Gastrocnemius medialis (tissue), 4 donors: ENCODE measurements around the gene HOMER2. TPM values are rescaled to one million over a fixed set of nuclear protein-coding genes. Genes with fewer than 3 reads are reported as not detected.
A peak's percentile ranks its signal among the peaks of the same experiment; 100 is the strongest.

Experiments
- ATAC-seq, 2 donors: fragments of 150-250 bp; one replicate each; pipeline ENCODE4 v1.9.1; 2016
- DNase-seq, 2 donors: peaks; one replicate each; pipeline ENCODE4 v3.0.0-alpha.2; 2019
- H3K27ac ChIP-seq, 4 donors: fragments of 200-600 bp; sonication (generic); 1 replicate in 1 of 4; 2 replicates in 3 of 4; pipeline ENCODE4 v1.5.1; 2016 to 2018; ENCODE audit warnings: mild to moderate bottlenecking in 2 of 4, moderate library complexity in 1 of 4
- H3K27me3 ChIP-seq, 3 donors: fragments of 200-600 bp; sonication (generic) in 2 of 3; 1 replicate in 1 of 3; 2 replicates in 2 of 3; pipeline versions ENCODE4 v1.5.1 to v1.6.0; 2016 to 2019; ENCODE audit warnings: mild to moderate bottlenecking in 1 of 3, moderate library complexity in 1 of 3
- H3K36me3 ChIP-seq, 2 donors: fragments of 200-600 bp; sonication (generic) in 1 of 2; one replicate each; pipeline ENCODE4 v1.5.1; 2017 to 2018
- H3K4me1 ChIP-seq, 2 donors: fragments of 200-600 bp; sonication (generic) in 1 of 2; one replicate each; pipeline ENCODE4 v1.5.1; 2016 to 2017; ENCODE audit warnings: mild to moderate bottlenecking in 2 of 2
- H3K4me3 ChIP-seq, 4 donors: fragments of 200-600 bp; sonication (generic) in 3 of 4; 1 replicate in 1 of 4; 2 replicates in 3 of 4; pipeline ENCODE4 v1.5.1; 2016 to 2019; ENCODE audit warnings: mild to moderate bottlenecking in 2 of 4
- H3K9me3 ChIP-seq, 3 donors: fragments of 200-600 bp; sonication (generic) in 2 of 3; 1 replicate in 1 of 3; 2 replicates in 2 of 3; pipeline ENCODE4 v1.5.1; 2016 to 2019
- POLR2A ChIP-seq, 2 donors: fragments of 450-650 bp; IDR thresholded peaks; one replicate each; pipeline ENCODE4 v1.6.1; 2017; ENCODE audit warnings: antibody characterized with exemption in 2 of 2, mild to moderate bottlenecking in 2 of 2, moderate library complexity in 2 of 2
- in situ Hi-C, 4 donors: fragments of 200-750 bp; cut with MboI; loops; one replicate each; pipeline versions ENCODE4 v1.15.0 to v1.8.0; 2017; ENCODE audit warnings: low sequenced_read_pairs in 4 of 4
- intact Hi-C: fragments of 100-400 bp; cut with DNase I; formaldehyde crosslinking; loops from one replicate; pipeline ENCODE4 v1.15.1; 2023; ENCODE audit warnings: low total_unique reads
- total RNA-seq, 4 donors: library from RNA; depleted of rRNA; stranded (reverse); fragments of >200 nt; gene quantifications; one replicate each; pipeline versions ENCODE4 v1.1.0 to v1.2.3, GENCODE V29; 2016
- TF ChIP-seq, protein P1 (sequence below), 5 experiments: fragments of 450-650 bp in 3 of 5; fragments of 200-600 bp in 2 of 5; sonication (generic) in 2 of 5; IDR thresholded peaks in 4 of 5; conservative IDR thresholded peaks in 1 of 5; 1 replicate in 4 of 5; 2 replicates in 1 of 5; pipeline ENCODE4 v1.5.1; 2016 to 2019; ENCODE audit warnings: antibody characterized with exemption in 5 of 5, mild to moderate bottlenecking in 3 of 5, moderate library complexity in 3 of 5

HOMER2 gene
- total RNA-seq, 4 donors from 2014 or later = 51.6 to 132 (median 94.5) TPM

DNA sequence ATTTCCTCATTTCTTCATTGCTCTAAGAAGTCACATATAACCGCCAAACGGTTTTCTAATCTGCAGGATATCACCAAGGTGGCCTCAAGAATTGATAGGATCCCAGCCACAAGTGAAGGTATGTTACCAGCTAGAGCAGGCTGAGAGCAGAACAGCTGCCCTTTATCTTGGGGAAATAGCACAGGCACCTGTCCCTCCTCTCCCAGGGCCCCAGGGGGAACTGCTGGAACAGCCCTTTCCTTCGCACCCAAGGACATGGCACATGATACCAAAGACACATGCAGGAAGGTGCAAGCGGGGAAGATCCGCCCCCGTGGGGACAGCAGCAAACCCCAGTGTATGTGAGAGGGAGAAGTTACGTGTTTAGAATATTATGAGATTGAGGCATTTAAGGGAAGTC lies 35.3 kb downstream of the HOMER2 start:
- Histone ChIP-seq H3K9me3 (no peaks in the 10 kb centered on the region), H3K4me3 (no peak overlapping the region), H3K27ac (peak overlapping the region; percentile 90 to 94 (median 92)), H3K27me3 (no peaks in the 10 kb centered on the region), H3K4me1 (peaks cover 62 to 82% of the 10 kb centered on the region in 2 donors), H3K36me3 (no peaks in the 10 kb centered on the region)
- intact Hi-C loops = loop anchor here (5.0 kb wide), 1 partner anchor 110 kb away; the partner anchor contains the start of genes FSD2 and WHAMM
- ATAC-seq (peak; percentile 11 to 22), DNase-seq (peak; percentile 43 to 66)
- TF ChIP-seq POLR2A (IDR thresholded peaks at IDR 0.05) = no peak
- TF ChIP-seq, protein P1, sequence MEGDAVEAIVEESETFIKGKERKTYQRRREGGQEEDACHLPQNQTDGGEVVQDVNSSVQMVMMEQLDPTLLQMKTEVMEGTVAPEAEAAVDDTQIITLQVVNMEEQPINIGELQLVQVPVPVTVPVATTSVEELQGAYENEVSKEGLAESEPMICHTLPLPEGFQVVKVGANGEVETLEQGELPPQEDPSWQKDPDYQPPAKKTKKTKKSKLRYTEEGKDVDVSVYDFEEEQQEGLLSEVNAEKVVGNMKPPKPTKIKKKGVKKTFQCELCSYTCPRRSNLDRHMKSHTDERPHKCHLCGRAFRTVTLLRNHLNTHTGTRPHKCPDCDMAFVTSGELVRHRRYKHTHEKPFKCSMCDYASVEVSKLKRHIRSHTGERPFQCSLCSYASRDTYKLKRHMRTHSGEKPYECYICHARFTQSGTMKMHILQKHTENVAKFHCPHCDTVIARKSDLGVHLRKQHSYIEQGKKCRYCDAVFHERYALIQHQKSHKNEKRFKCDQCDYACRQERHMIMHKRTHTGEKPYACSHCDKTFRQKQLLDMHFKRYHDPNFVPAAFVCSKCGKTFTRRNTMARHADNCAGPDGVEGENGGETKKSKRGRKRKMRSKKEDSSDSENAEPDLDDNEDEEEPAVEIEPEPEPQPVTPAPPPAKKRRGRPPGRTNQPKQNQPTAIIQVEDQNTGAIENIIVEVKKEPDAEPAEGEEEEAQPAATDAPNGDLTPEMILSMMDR (IDR thresholded peaks at IDR 0.05 in 4 of 5, conservative IDR thresholded peaks at IDR 0.05 in 1 of 5) = no peak
- in situ Hi-C loops = no loop called here

DNA sequence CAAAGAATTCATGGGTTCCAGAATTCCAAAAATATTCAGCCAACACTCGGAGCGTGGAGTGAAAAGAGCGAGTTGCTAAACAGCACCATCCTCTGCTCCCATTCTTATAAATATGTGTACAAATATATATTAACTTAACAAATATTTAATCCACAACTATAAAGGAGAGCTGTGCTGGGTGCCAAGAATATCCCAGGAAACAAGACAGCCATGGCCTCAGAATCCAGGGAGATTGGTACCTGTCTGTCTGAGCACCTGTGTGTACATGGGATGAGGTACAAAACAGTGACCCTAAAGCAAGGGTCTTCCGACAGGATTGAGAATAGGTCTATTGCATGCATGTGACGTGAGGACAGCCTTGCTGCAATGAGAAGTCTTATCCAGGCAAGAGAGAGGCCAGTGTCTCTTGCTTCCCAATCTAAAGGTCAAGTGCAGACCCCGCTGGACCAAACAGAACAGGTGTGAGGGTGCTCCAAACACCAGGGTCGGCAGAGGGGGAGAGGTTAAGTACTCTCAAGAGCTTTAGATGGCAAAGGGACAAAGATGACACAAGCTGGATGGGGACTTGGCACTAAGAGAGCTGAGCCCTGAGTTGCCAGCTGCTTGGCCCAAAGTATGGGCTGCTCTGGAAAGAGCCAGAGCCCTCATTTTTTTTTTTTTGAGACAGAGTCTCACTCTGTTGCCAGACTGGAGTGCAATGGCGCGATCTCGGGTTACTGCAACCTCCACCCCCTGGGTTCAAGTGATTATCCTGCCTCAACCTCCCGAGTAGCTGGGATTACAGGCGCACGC lies 36.2 kb downstream of the HOMER2 start:
- Histone ChIP-seq H3K9me3 (no peaks in the 10 kb centered on the region), H3K36me3 (no peaks in the 10 kb centered on the region), H3K4me3 (no peak overlapping the region), H3K27ac (peak overlapping the region; percentile 90 to 94 (median 92)), H3K27me3 (no peaks in the 10 kb centered on the region), H3K4me1 (peaks cover 53 to 73% of the 10 kb centered on the region in 2 donors)
- intact Hi-C loops (loop anchor here (5.0 kb wide), 1 partner anchor 109 kb away; the partner anchor contains the start of genes FSD2 and WHAMM), in situ Hi-C loops (no loop called here)
- ATAC-seq = peak in 1 of 2 donors; percentile 18
- no peak for TF ChIP-seq POLR2A (IDR thresholded peaks at IDR 0.05)
- TF ChIP-seq, protein P1 (IDR thresholded peaks at IDR 0.05 in 4 of 5, conservative IDR thresholded peaks at IDR 0.05 in 1 of 5) = no peak
- peak in 1 of 2 donors; percentile 61 for DNase-seq

DNA sequence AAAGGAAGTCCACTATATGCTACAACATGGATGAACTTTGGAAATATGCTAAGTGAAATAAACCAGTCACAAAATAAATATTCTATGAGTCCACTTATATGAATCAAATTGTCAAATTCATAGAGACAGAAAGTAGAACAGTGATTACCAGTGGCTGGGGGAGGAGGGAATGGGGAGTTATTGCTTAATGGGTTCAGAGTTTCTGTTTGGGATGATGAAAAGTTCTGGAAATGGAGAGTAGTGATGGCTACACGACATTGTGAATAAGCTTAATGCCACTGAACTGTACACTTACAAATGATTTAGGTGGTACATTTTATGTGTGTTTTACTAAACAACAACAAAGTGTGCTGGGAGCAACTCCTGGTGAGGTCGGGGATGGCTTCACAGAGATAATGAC lies 38.1 kb downstream of the HOMER2 start:
- in situ Hi-C loops = no loop called here
- Histone ChIP-seq H3K9me3 (no peaks in the 10 kb centered on the region), H3K36me3 (no peaks in the 10 kb centered on the region), H3K4me1 (peaks cover 44 to 63% of the 10 kb centered on the region in 2 donors), H3K4me3 (no peak overlapping the region), H3K27ac (peak overlapping the region; percentile 67 to 94 (median 82)), H3K27me3 (no peaks in the 10 kb centered on the region)
- ATAC-seq (no peak), DNase-seq (no peak)
- intact Hi-C loops = no loop called here
- no peak for TF ChIP-seq POLR2A (IDR thresholded peaks at IDR 0.05)
- TF ChIP-seq, protein P1 (IDR thresholded peaks at IDR 0.05 in 4 of 5, conservative IDR thresholded peaks at IDR 0.05 in 1 of 5) = no peak

DNA sequence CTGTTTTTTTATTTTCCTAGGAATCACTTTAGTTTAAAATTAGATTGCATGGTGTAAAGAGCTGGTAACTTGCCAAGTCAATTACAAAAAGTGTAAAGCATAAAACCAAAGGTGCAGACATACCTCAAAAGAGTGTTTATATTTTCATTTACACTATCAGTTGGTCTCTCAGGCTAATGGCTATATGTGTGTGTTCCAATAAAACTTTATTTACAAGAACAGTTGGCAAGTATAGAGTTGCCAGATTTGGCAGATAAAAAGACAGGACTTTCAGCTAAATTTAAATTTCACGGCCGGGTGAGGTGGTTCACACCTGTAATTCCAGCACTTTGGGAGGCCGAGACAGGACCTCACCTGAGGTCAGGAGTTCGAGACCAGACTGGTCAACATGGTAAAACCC lies 41.1 kb downstream of the HOMER2 start:
- ATAC-seq (no peak), DNase-seq (no peak)
- in situ Hi-C loops = no loop called here
- Histone ChIP-seq H3K27ac (no peak overlapping the region), H3K9me3 (no peaks in the 10 kb centered on the region), H3K27me3 (no peaks in the 10 kb centered on the region), H3K4me1 (peaks cover 19 to 34% of the 10 kb centered on the region in 2 donors), H3K36me3 (no peaks in the 10 kb centered on the region), H3K4me3 (no peak overlapping the region)
- TF ChIP-seq, protein P1 (IDR thresholded peaks at IDR 0.05 in 4 of 5, conservative IDR thresholded peaks at IDR 0.05 in 1 of 5) = no peak
- TF ChIP-seq POLR2A (IDR thresholded peaks at IDR 0.05) = no peak
- intact Hi-C loops = no loop called here
